Measurements from ENCODE around the gene AVPR2. TPM values are rescaled to one million over a fixed set of nuclear protein-coding genes. Genes with fewer than 3 reads are reported as not detected.

Gene AVPR2
- polyA plus RNA-seq, 1 experiment, result not detected

DNA sequence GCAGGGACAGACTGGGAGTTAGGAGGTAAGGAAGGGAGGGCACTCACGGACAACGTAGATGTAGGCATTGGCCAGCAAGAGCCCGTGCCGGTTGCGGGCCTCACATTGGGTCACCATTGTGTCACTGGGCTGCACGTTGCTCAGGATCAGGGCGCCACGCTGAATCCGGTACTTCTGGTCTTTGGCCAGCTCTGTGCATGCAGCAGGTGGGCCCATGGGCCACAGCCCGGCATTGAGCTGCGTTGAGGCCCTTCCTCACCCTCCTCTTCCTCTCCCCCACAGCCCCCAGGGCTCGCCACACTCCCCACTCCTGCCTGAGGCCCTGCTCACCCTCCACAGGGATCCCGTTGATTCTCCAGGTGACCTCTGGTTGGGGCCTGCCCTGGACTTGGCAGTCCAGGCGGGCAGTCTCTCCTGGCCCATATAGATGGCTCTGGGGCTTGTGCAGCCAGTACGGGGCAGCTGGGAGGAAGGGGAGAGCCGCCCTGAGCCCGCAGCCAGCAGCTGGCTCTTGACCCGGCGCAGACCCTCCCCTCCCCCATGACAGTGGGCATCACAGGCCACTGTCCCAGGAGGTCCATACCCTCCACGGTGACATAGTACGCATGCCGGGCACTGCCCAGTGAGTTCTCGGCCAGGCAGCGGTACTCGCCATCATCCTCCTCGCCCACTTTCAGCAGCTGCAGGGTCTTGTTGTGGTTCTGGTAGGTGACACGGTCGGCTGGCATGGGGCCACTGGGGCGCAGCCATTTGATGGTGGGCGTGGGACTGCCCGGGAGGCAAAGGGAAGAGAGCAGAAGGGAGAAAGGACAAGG, 34.8 kb upstream of the AVPR2 start:
- CTCF ChIA-PET, result no interaction called here
- TF ChIP-seq, protein P1, sequence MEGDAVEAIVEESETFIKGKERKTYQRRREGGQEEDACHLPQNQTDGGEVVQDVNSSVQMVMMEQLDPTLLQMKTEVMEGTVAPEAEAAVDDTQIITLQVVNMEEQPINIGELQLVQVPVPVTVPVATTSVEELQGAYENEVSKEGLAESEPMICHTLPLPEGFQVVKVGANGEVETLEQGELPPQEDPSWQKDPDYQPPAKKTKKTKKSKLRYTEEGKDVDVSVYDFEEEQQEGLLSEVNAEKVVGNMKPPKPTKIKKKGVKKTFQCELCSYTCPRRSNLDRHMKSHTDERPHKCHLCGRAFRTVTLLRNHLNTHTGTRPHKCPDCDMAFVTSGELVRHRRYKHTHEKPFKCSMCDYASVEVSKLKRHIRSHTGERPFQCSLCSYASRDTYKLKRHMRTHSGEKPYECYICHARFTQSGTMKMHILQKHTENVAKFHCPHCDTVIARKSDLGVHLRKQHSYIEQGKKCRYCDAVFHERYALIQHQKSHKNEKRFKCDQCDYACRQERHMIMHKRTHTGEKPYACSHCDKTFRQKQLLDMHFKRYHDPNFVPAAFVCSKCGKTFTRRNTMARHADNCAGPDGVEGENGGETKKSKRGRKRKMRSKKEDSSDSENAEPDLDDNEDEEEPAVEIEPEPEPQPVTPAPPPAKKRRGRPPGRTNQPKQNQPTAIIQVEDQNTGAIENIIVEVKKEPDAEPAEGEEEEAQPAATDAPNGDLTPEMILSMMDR (IDR thresholded peaks at IDR 0.05; ENCODE audit: low read depth, low read length), result no peak

DNA sequence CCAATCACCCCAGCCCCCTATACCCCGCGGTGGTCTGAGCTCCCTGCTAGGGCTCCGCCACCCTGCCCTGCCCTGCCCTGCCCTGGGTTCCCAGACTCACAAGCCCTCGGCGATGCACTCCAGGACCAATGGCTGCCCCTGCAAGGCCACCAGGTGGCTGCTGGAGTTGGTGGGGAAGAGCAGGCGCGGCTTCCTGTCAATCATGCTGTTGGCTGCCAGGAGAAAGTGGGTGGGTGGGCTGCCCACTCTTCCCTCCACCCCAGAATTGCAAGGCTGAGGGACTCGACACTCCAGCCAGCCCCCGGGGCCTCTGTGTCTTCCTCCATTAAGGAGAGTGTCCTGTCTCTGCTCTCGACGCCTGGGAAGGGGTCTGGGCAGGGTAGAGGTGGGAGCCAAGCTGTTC, 34.2 kb upstream of the AVPR2 start:
- no peak for DNase-seq (ENCODE audit: low read depth, low spot score)
- ChIA-PET CTCF (no interaction called here), POLR2A (no interaction called here)

More for the DNA sequence above, 34.8 kb upstream of the AVPR2 start:
- H3K27ac ChIP-seq (ENCODE audit: low read depth, low read length), result no peak overlapping the region
- no peak for DNase-seq (ENCODE audit: low read depth, low spot score)
- POLR2A ChIA-PET, result no interaction called here
- H3K27me3 ChIP-seq (ENCODE audit: control insufficient read depth, insufficient read depth, low read length), result peaks cover 2% of the 10 kb centered on the region
- no peak overlapping the region for H3K4me3 ChIP-seq (ENCODE audit: low read depth, low read length)
- H3K9me3 ChIP-seq (ENCODE audit: control insufficient read depth, insufficient read depth, low read length), result no peaks in the 10 kb centered on the region

DNA sequence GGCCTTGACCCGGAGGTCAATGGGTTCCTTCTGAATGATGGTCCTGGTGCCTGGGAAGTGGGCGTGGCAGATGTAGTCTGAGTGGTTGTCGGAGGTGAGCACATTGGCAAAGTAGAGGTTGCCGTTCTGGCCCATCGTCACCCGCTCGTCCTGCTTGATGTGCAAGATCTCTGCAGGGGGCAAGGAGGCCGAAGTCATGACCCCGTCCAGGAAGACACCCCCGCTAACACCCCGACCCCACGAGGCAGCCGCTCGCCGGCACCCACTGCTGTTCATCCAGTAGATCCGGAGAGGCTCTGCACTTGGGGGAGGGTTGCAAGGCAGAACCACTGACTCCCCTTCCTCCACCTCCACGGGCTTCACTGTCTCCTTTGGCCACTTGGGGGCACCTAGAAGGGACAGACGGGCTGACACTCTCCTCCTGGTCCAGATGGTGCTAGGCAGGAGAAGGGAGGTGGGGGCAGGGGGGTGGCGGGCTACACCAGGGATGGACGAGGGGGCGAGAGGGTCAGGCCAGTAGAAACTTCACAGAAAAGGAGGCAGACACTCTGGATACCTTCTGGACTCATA, 33.6 kb upstream of the AVPR2 start:
- POLR2A ChIA-PET, result no interaction called here
- peaks cover 2% of the 10 kb centered on the region for H3K27me3 ChIP-seq (ENCODE audit: control insufficient read depth, insufficient read depth, low read length)
- CTCF ChIA-PET, result no interaction called here

More for the DNA sequence above, 34.2 kb upstream of the AVPR2 start:
- TF ChIP-seq, protein P1 (IDR thresholded peaks at IDR 0.05; ENCODE audit: low read depth, low read length), result no peak
- Histone ChIP-seq H3K4me3 (ENCODE audit: low read depth, low read length) (no peak overlapping the region), H3K27ac (ENCODE audit: low read depth, low read length) (no peak overlapping the region), H3K27me3 (ENCODE audit: control insufficient read depth, insufficient read depth, low read length) (peaks cover 2% of the 10 kb centered on the region), H3K9me3 (ENCODE audit: control insufficient read depth, insufficient read depth, low read length) (no peaks in the 10 kb centered on the region)

DNA sequence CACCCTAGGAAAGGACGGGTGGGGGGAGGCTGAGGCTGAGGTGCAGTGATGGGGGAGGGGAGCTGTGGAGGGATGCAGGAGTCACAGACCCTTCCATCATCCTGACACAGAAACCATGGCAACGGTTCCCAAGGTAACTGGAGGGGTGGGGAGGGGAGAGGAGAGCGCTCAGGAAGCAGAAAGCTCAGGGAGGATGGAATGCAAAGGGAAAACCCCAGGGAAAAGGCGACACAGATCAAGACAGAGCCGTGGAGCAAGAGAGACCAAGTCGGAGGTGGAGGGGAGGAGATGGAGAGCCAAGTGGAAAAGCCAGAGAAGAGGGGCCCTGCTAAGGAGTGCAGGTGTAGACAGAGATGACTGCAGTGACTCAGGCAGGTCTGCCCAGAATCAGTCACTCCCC, 33.0 kb upstream of the AVPR2 start:
- ChIA-PET CTCF (no interaction called here), POLR2A (no interaction called here)
- no peak overlapping the region for H3K27ac ChIP-seq (ENCODE audit: low read depth, low read length)
- no peak overlapping the region for H3K4me3 ChIP-seq (ENCODE audit: low read depth, low read length)
- no peak for DNase-seq (ENCODE audit: low read depth, low spot score)
- TF ChIP-seq, protein P1 (IDR thresholded peaks at IDR 0.05; ENCODE audit: low read depth, low read length), result no peak
- H3K9me3 ChIP-seq (ENCODE audit: control insufficient read depth, insufficient read depth, low read length), result no peaks in the 10 kb centered on the region
- peaks cover 2% of the 10 kb centered on the region for H3K27me3 ChIP-seq (ENCODE audit: control insufficient read depth, insufficient read depth, low read length)

More for the DNA sequence above, 33.6 kb upstream of the AVPR2 start:
- Histone ChIP-seq H3K9me3 (ENCODE audit: control insufficient read depth, insufficient read depth, low read length) (no peaks in the 10 kb centered on the region), H3K4me3 (ENCODE audit: low read depth, low read length) (no peak overlapping the region), H3K27ac (ENCODE audit: low read depth, low read length) (no peak overlapping the region)
- DNase-seq (ENCODE audit: low read depth, low spot score), result no peak
- TF ChIP-seq, protein P1 (IDR thresholded peaks at IDR 0.05; ENCODE audit: low read depth, low read length), result no peak

All from AG04450 (cell line).